ENCODE data around the gene SLC9A4. TPM values are rescaled to one million over a fixed set of nuclear protein-coding genes. Genes with fewer than 3 reads are reported as not detected.

The SLC9A4 gene
- polyA plus RNA-seq, 1 experiment: not detected

- ChIA-PET POLR2A (no interaction called here), CTCF (interaction anchor here (0.5 kb wide), 1 partner anchor 31 kb away, joined by 3 read pairs; no protein-coding TSS in a partner anchor)
- Histone ChIP-seq H3K27me3 (ENCODE audit: control insufficient read depth, insufficient read depth, low read length) (peaks cover 5% of the 10 kb centered on the region), H3K9me3 (ENCODE audit: control insufficient read depth, insufficient read depth, low read length) (no peaks in the 10 kb centered on the region), H3K4me3 (ENCODE audit: low read depth, low read length) (no peak overlapping the region), H3K27ac (ENCODE audit: low read depth, low read length) (no peak overlapping the region)
- DNase-seq (ENCODE audit: low read depth, low spot score): no peak
- TF ChIP-seq, protein P1, sequence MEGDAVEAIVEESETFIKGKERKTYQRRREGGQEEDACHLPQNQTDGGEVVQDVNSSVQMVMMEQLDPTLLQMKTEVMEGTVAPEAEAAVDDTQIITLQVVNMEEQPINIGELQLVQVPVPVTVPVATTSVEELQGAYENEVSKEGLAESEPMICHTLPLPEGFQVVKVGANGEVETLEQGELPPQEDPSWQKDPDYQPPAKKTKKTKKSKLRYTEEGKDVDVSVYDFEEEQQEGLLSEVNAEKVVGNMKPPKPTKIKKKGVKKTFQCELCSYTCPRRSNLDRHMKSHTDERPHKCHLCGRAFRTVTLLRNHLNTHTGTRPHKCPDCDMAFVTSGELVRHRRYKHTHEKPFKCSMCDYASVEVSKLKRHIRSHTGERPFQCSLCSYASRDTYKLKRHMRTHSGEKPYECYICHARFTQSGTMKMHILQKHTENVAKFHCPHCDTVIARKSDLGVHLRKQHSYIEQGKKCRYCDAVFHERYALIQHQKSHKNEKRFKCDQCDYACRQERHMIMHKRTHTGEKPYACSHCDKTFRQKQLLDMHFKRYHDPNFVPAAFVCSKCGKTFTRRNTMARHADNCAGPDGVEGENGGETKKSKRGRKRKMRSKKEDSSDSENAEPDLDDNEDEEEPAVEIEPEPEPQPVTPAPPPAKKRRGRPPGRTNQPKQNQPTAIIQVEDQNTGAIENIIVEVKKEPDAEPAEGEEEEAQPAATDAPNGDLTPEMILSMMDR (IDR thresholded peaks at IDR 0.05; ENCODE audit: low read depth, low read length): no peak
These were observed 29.6 kb downstream of the SLC9A4 start for GRCh38 chr2:102502576-102502975.

DNA sequence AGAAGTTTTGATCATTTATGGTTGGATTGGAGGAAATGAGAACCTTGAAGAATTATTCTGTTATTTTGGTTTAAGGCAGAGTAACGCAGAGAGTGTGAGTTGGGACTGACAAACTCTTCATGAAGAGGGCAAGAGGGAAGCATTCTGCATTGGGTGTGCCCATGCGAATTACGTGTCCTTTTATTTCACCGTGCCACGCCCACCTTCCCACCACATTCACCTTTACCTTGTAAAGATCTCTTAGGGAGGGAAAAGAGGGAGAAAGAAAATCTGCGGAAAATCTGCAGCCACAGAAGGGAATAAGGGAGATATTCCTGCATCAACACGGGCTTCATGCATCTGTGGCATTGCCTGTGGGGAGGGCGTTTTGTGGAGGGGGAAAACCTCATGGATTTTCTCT is 31.8 kb downstream of the SLC9A4 start:
- CTCF ChIA-PET: no interaction called here
- no peak for DNase-seq (ENCODE audit: low read depth, low spot score)
- TF ChIP-seq, protein P1 (IDR thresholded peaks at IDR 0.05; ENCODE audit: low read depth, low read length): no peak
- POLR2A ChIA-PET: no interaction called here
- Histone ChIP-seq H3K27me3 (ENCODE audit: control insufficient read depth, insufficient read depth, low read length) (peaks cover 3% of the 10 kb centered on the region), H3K27ac (ENCODE audit: low read depth, low read length) (no peak overlapping the region), H3K9me3 (ENCODE audit: control insufficient read depth, insufficient read depth, low read length) (no peaks in the 10 kb centered on the region), H3K4me3 (ENCODE audit: low read depth, low read length) (no peak overlapping the region)

- no peak overlapping the region for H3K27ac ChIP-seq (ENCODE audit: low read depth, low read length)
These were observed 32.3 kb downstream of the SLC9A4 start for GRCh38 chr2:102505290-102505689.

DNA sequence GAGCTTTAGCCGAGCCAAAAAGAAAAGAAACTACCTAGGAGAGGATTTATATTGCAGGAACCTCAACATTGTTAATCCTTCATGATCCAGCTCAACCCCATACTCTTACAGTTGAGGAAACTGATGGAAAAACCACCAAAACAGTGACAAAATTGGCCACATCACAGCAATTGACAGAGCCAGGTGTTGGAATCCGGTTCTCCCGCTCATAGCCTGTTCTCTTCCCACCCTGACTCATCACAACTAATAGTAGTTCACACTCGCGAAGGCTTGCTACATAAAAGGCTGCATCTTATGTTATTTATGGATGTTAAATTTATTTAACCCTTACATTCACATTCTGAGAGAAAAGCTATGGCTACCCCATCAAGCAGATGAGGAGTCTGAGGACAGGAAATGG is 33.7 kb downstream of the SLC9A4 start:
- TF ChIP-seq, protein P1 (IDR thresholded peaks at IDR 0.05; ENCODE audit: low read depth, low read length): no peak
- CTCF ChIA-PET: no interaction called here
- no peak for DNase-seq (ENCODE audit: low read depth, low spot score)

More at GRCh38 chr2:102505290-102505689, 32.3 kb downstream of the SLC9A4 start:
- H3K27me3 ChIP-seq (ENCODE audit: control insufficient read depth, insufficient read depth, low read length): peaks cover 3% of the 10 kb centered on the region
- no peak overlapping the region for H3K4me3 ChIP-seq (ENCODE audit: low read depth, low read length)
- DNase-seq (ENCODE audit: low read depth, low spot score): no peak
- ChIA-PET POLR2A (no interaction called here), CTCF (no interaction called here)
- TF ChIP-seq, protein P1 (IDR thresholded peaks at IDR 0.05; ENCODE audit: low read depth, low read length): no peak
- H3K9me3 ChIP-seq (ENCODE audit: control insufficient read depth, insufficient read depth, low read length): no peaks in the 10 kb centered on the region

GRCh38 chr2:102508863-102509262 is 35.8 kb downstream of the SLC9A4 start:
- POLR2A ChIA-PET: no interaction called here
- TF ChIP-seq, protein P1 (IDR thresholded peaks at IDR 0.05; ENCODE audit: low read depth, low read length): no peak
- Histone ChIP-seq H3K4me3 (ENCODE audit: low read depth, low read length) (no peak overlapping the region), H3K27me3 (ENCODE audit: control insufficient read depth, insufficient read depth, low read length) (no peaks in the 10 kb centered on the region), H3K27ac (ENCODE audit: low read depth, low read length) (no peak overlapping the region), H3K9me3 (ENCODE audit: control insufficient read depth, insufficient read depth, low read length) (peaks cover 7% of the 10 kb centered on the region; the same call in 1 of the 2 replicates)
- CTCF ChIA-PET: no interaction called here
- no peak for DNase-seq (ENCODE audit: low read depth, low spot score)

More for the DNA sequence above, 33.7 kb downstream of the SLC9A4 start:
- H3K27me3 ChIP-seq (ENCODE audit: control insufficient read depth, insufficient read depth, low read length): peaks cover 3% of the 10 kb centered on the region
- H3K9me3 ChIP-seq (ENCODE audit: control insufficient read depth, insufficient read depth, low read length): no peaks in the 10 kb centered on the region
- no peak overlapping the region for H3K27ac ChIP-seq (ENCODE audit: low read depth, low read length)
- POLR2A ChIA-PET: no interaction called here
- no peak overlapping the region for H3K4me3 ChIP-seq (ENCODE audit: low read depth, low read length)

Data from AG04450 (cell line).